Stimulated activated CD4-positive, alpha-beta T cell treated with anti-CD3 and anti-CD28 coated beads, Interleukin-1b, Interleukin-23, amount 100 ng/mL, for 24 hours (primary cell): ENCODE data around the gene NME4.
"Not testable (repeated sequence)": the region's sequence is repeated elsewhere in the genome, so short reads cannot be mapped to it uniquely, and the experiment has no call there.

Experiments used
- DNase-seq, 4 experiments: peaks; one replicate each; pipeline ENCODE4 v3.0.0-alpha.2; 2020; ENCODE audit warnings: low read depth in 4 of 4, low spot score in 1 of 4

The NME4 gene

GRCh38 chr16:397135-397661 lies at the start of gene NME4:
Gene NME4 (plus strand): TSS chr16:397199. CDS start chr16:397223, 24 bp downstream.
- DNase-seq, result no peak

- no peak for DNase-seq
Measured at GRCh38 chr16:347203-347602, 49.8 kb upstream of the NME4 start.

- not testable (repeated sequence) for DNase-seq
Measured at GRCh38 chr16:348495-348894, 48.5 kb upstream of the NME4 start.

- no peak for DNase-seq
Measured at GRCh38 chr16:349211-349610, 47.8 kb upstream of the NME4 start.

GRCh38 chr16:350203-350602 lies 46.8 kb upstream of the NME4 start:
- no peak for DNase-seq

- DNase-seq, result no peak
Measured at GRCh38 chr16:351804-352520, 45.0 kb upstream of the NME4 start.

- DNase-seq, result peak; percentile 100
Measured at GRCh38 chr16:352547-353403, 44.2 kb upstream of the NME4 start, which contains the start of gene AXIN1. Gene AXIN1 (minus strand): TSS chr16:352723. CDS start chr16:347025, 5,698 bp downstream.

- DNase-seq, result no peak
Measured at GRCh38 chr16:353404-354290, 43.4 kb upstream of the NME4 start.

GRCh38 chr16:354291-354881 lies 42.6 kb upstream of the NME4 start:
- no peak for DNase-seq

- no peak for DNase-seq
Measured at GRCh38 chr16:354971-355461, 42.0 kb upstream of the NME4 start.

GRCh38 chr16:356741-357140 lies 40.3 kb upstream of the NME4 start:
- DNase-seq, result no peak

- DNase-seq, result no peak
Measured at GRCh38 chr16:359067-359763, 37.8 kb upstream of the NME4 start.

GRCh38 chr16:359871-360697 lies 36.9 kb upstream of the NME4 start:
- DNase-seq, result no peak

- DNase-seq, result no peak
Measured at GRCh38 chr16:360698-361336, 36.2 kb upstream of the NME4 start.

GRCh38 chr16:361341-361871 lies 35.6 kb upstream of the NME4 start:
- no peak for DNase-seq

GRCh38 chr16:361872-362701 lies 34.9 kb upstream of the NME4 start:
- peak; percentile 39 to 60 (median 50) for DNase-seq

GRCh38 chr16:362702-362999 lies 34.3 kb upstream of the NME4 start:
- DNase-seq, result not testable (repeated sequence)
